ENCODE results near the gene IGSF9. TPM values are rescaled to one million over a fixed set of nuclear protein-coding genes. Genes with fewer than 3 reads are reported as not detected.

The IGSF9 gene
- total RNA-seq, 2 experiments from 2014 or later, result not detected

DNA sequence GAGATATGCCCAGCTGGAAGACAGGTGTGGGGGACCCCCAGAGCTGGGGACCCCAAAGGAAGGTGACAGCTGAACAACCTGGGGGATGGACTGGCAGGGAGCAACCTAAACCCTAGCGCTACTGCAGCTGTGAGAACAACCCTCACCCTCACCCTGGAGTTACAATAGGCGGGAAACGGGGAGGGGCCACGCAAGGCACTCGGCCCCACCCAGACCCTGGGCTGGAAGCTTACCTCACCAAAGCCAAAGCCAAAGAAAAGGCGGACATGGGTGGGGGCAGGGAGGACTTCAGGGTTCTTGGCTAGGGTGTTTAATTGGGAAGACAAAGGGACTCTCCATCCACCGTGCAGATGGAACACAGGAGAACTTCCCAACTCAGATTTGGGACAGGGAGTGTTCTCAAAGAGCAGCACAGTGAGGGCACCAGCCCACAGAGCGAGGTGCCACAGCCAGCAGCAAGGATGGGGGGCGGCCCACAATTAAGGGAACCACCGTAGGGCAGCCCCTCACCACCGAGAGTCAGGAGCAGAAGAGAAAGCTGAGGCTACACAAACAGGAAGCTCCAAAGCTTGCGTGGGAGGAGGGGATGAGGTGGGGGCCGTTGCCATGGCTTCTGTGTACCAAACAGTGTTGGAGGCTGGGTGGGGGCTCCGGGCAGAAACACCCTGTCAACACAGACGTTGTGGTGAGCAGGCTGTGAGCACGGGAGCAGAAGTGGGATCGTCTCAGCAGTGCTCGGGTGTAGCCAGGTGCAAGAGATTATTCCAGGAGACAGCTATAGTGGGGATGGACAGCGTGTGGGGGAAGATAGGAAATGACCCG is 22.0 kb downstream of the IGSF9 start:
- H3K4me3 Mint-ChIP-seq, result peak overlapping the region; percentile 90
- POLR2A ChIA-PET, result interaction anchor here (0.8 to 3.8 kb wide), 17 partner anchors 8 to 914 kb away, joined by 3 to 33 read pairs (median 5); partner anchors contain the start of genes IFI16, PIGM and SLAMF8
- peak; percentile 88 for DNase-seq
- no peaks in the 10 kb centered on the region for H3K9me3 Mint-ChIP-seq (ENCODE audit: insufficient read depth)
- H3K36me3 Mint-ChIP-seq (ENCODE audit: low read depth), result peaks cover 56% of the 10 kb centered on the region
- H3K27me3 Mint-ChIP-seq (ENCODE audit: low read depth), result no peaks in the 10 kb centered on the region
- peak; percentile 51 for ATAC-seq
- CTCF ChIA-PET, result interaction anchor here (0.7 to 6.7 kb wide), 11 partner anchors 11 to 156 kb away, joined by 3 to 49 read pairs (median 7); no protein-coding TSS in a partner anchor
- peaks cover 59% of the 10 kb centered on the region for H3K4me1 Mint-ChIP-seq (ENCODE audit: low read depth)
- H3K27ac Mint-ChIP-seq, result peak overlapping the region; percentile 93

DNA sequence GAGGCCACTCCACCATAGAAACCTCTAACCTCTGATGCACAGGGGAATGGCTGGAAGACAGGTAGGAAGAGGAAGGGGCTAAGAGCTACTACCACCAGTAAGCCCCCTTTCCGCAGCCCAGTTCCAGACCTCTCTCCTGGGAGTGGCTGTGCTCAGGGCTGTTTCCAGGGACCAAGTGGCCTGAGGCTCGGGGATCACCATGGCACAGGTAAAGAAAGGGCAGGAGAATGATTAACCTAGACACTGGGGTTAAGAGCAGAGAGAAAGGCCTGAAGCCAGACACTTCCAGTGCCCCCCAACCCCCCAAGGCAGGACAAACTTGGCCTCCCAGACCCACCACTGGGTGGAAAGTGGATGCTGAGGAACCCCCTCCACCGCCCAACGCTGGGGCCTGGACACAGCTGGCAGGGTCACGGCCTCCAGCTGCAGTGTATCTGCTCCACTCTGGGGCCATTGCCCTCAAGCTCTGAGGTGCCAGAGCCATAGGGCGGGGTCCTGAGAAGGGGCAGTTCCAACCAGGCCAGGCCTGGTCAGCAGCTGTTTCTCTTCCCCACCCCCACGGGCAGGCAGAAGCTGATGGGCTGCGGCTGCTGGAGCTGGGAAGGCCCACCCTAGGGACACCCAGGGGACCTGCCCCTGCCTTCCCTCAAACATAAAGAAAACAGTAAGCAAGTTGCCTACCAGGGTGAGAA is 22.8 kb downstream of the IGSF9 start:
- peak overlapping the region; percentile 93 for H3K27ac Mint-ChIP-seq
- H3K9me3 Mint-ChIP-seq (ENCODE audit: insufficient read depth), result no peaks in the 10 kb centered on the region
- H3K4me1 Mint-ChIP-seq (ENCODE audit: low read depth), result peaks cover 67% of the 10 kb centered on the region
- no peaks in the 10 kb centered on the region for H3K27me3 Mint-ChIP-seq (ENCODE audit: low read depth)
- H3K36me3 Mint-ChIP-seq (ENCODE audit: low read depth), result peaks cover 63% of the 10 kb centered on the region
- CTCF ChIA-PET, result interaction anchor here (0.8 to 6.7 kb wide), 11 partner anchors 12 to 157 kb away, joined by 3 to 49 read pairs (median 7); no protein-coding TSS in a partner anchor
- DNase-seq (no peak), ATAC-seq (no peak)
- H3K4me3 Mint-ChIP-seq, result peak overlapping the region; percentile 90
- POLR2A ChIA-PET, result interaction anchor here (0.6 to 3.8 kb wide), 12 partner anchors 8 to 914 kb away, joined by 3 to 33 read pairs (median 6); partner anchors contain the start of genes IFI16, PIGM and SLAMF8

DNA sequence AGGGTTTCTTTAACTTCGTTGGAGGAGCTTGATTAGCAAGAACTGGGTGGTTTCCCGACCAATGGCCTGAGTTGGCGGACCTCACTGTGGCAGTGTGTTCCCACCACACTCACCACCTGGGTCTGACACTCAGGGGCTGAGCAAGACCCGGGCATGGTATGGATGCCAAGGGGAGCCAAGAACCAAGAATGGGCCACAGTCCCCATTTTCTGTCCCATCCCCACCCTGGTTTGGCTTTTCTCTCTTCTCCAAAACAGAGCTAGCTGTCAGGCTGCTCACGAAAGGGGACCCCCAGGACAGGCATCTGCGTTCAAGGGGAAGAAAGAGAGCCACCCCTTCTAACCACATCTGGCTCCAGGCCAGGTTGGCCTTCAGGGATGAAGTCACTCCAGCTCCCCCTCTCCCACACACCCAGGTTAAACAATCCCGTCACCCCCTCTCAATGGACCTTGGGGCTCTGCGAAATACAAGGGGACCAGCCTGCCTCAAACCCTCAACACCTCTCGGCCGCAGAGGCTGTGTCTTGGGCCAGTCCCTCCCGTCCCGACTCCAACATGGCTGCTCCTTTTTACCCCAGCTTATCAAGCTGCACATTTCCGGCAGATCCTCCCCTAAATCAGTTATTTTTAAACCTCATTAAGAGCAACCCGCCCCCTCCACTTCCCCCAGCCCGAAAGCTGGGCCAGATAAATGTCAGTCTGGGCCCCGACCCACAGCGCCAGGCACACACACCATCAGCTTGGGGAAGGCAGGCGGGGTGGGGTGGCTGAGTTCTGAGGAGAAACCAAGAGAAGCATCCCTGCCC is 23.5 kb downstream of the IGSF9 start:
- H3K36me3 Mint-ChIP-seq (ENCODE audit: low read depth), result peaks cover 69% of the 10 kb centered on the region
- no peaks in the 10 kb centered on the region for H3K9me3 Mint-ChIP-seq (ENCODE audit: insufficient read depth)
- H3K4me1 Mint-ChIP-seq (ENCODE audit: low read depth), result peaks cover 72% of the 10 kb centered on the region
- ChIA-PET CTCF (interaction anchor here (0.8 to 6.7 kb wide), 7 partner anchors 24 to 158 kb away, joined by 3 to 49 read pairs (median 9); no protein-coding TSS in a partner anchor), POLR2A (interaction anchor here (0.6 to 3.8 kb wide), 6 partner anchors 8 to 913 kb away, joined by 4 to 33 read pairs (median 9); partner anchors contain the start of genes IFI16 and SLAMF8)
- no peaks in the 10 kb centered on the region for H3K27me3 Mint-ChIP-seq (ENCODE audit: low read depth)
- DNase-seq (no peak), ATAC-seq (no peak)
- peak overlapping the region; percentile 60 for H3K27ac Mint-ChIP-seq
- peak overlapping the region; percentile 90 for H3K4me3 Mint-ChIP-seq

DNA sequence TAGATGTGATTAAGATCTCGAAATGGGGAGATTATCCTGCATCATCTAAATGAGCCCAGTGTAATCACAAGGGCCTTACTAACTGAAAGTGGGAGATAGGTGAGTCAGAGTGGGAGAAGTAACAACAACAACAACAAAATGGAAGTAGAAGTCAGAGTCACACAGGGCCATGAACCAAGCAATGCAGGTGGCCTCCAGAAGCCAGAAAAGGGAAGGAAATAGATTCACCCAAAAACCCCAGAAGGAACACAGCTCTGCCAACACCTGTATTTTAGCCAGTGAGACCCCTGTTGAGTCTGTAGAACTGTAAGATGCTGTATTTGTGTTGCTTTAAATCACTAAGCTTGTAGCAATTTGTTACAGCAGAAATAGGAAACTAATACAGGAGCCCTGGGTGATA is 24.2 kb downstream of the IGSF9 start:
- Mint-ChIP-seq H3K27ac (peak overlapping the region; percentile 60), H3K4me3 (peak overlapping the region; percentile 90), H3K4me1 (ENCODE audit: low read depth) (peaks cover 72% of the 10 kb centered on the region), H3K27me3 (ENCODE audit: low read depth) (no peaks in the 10 kb centered on the region), H3K9me3 (ENCODE audit: insufficient read depth) (no peaks in the 10 kb centered on the region), H3K36me3 (ENCODE audit: low read depth) (peaks cover 74% of the 10 kb centered on the region)
- no peak for ATAC-seq
- CTCF ChIA-PET, result interaction anchor here (1.9 to 5.8 kb wide), 2 partner anchors 28 to 87 kb away, joined by 8 to 47 read pairs; no protein-coding TSS in a partner anchor
- POLR2A ChIA-PET, result no interaction called here
- no peak for DNase-seq

DNA sequence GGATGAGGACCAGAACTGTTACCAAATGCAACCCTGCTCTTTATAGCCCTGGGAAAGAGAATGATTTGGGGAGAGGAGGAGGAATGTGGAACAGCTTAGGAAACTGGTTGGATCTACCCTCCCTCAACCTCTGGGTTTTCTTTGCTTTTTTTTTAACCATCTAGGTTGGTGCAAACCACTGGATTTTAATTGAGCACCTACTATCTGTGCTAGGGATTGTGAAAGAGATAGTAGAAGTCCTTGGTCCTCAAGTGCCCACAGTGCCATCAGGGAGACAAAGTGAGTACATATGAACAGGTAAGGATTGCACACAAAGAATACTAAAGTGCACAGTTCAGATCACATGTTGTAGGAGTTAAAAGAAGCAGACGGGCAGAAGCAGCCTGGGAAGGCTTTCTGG is 24.8 kb downstream of the IGSF9 start:
- Mint-ChIP-seq H3K9me3 (ENCODE audit: insufficient read depth) (no peaks in the 10 kb centered on the region), H3K36me3 (ENCODE audit: low read depth) (peaks cover 79% of the 10 kb centered on the region), H3K27ac (peak overlapping the region; percentile 60), H3K27me3 (ENCODE audit: low read depth) (no peaks in the 10 kb centered on the region), H3K4me1 (ENCODE audit: low read depth) (peaks cover 67% of the 10 kb centered on the region), H3K4me3 (peak overlapping the region; percentile 2)
- DNase-seq (no peak), ATAC-seq (no peak)
- ChIA-PET CTCF (interaction anchor here (1.9 kb wide), 1 partner anchor 28 kb away, joined by 8 read pairs; no protein-coding TSS in a partner anchor), POLR2A (interaction anchor here (1.7 kb wide), 1 partner anchor 13 kb away, joined by 4 read pairs; no protein-coding TSS in a partner anchor)

DNA sequence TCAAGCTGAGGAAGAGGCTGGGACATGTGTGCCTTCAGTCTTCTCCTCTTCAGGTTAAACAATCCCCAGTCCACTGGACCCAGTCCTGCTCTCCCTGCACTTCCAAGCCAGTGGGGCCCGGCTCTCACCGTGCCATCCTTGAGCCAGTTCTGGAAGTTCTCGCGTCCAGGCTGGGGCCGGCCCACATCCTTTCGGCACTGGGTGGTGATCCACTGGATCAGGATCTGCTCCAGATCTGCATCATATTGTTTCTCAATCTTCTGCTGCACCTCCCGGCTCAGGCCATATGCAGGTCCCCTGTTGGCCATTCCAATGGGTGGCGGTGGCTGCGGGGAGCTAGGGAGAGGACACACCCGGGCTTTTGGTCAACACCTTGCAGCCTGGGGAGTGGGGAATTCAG is 25.2 kb downstream of the IGSF9 start:
- CTCF ChIA-PET, result interaction anchor here (1.9 kb wide), 1 partner anchor 27 kb away, joined by 8 read pairs; no protein-coding TSS in a partner anchor

DNA sequence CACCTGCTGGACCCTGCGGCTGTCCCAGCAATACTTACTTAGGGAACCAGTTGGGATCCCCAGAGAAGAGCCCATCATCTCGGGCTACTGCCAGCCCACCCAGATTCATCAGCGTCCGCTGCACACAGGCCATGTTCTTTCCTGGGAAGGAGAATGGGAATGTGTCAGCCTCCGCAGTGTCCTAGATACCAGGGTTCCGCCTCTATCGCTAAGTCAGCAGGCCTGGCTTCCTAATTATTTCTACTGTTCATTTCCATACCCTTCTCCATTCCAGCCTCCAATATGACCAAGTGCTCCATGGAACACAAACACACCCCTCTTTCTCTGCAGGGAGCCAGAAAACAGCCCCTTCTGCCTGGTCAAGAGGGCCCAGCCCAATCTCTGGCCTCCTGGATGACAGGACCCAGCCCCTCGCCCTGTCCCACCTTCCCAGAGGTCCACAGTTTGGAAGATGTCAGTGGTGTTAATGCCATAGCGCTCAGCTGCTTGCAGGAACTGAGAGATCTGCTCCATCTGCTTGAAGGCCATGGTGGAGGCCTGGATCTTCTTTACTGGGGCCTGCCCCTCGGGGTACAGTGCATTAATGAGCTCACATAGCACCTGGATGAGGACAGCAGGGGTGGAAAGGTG is 26.1 kb downstream of the IGSF9 start:
- ChIA-PET POLR2A (interaction anchor here (0.9 to 1.7 kb wide), 2 partner anchors 12 to 22 kb away, joined by 4 read pairs; no protein-coding TSS in a partner anchor), CTCF (interaction anchor here (0.8 to 1.9 kb wide), 2 partner anchors 26 to 88 kb away, joined by 3 to 8 read pairs; no protein-coding TSS in a partner anchor)
- Mint-ChIP-seq H3K27ac (peak overlapping the region; percentile 15), H3K36me3 (ENCODE audit: low read depth) (peaks cover 88% of the 10 kb centered on the region), H3K4me3 (no peak overlapping the region), H3K9me3 (ENCODE audit: insufficient read depth) (no peaks in the 10 kb centered on the region), H3K27me3 (ENCODE audit: low read depth) (no peaks in the 10 kb centered on the region), H3K4me1 (ENCODE audit: low read depth) (peaks cover 75% of the 10 kb centered on the region)
- no peak for ATAC-seq
- no peak for DNase-seq

More for the DNA sequence above, 25.2 kb downstream of the IGSF9 start:
- DNase-seq (no peak), ATAC-seq (no peak)
- Mint-ChIP-seq H3K4me1 (ENCODE audit: low read depth) (peaks cover 71% of the 10 kb centered on the region), H3K36me3 (ENCODE audit: low read depth) (peaks cover 82% of the 10 kb centered on the region), H3K27ac (peak overlapping the region; percentile 60), H3K4me3 (no peak overlapping the region), H3K27me3 (ENCODE audit: low read depth) (no peaks in the 10 kb centered on the region), H3K9me3 (ENCODE audit: insufficient read depth) (no peaks in the 10 kb centered on the region)
- POLR2A ChIA-PET, result interaction anchor here (0.9 to 1.7 kb wide), 2 partner anchors 13 to 21 kb away, joined by 4 read pairs; no protein-coding TSS in a partner anchor

DNA sequence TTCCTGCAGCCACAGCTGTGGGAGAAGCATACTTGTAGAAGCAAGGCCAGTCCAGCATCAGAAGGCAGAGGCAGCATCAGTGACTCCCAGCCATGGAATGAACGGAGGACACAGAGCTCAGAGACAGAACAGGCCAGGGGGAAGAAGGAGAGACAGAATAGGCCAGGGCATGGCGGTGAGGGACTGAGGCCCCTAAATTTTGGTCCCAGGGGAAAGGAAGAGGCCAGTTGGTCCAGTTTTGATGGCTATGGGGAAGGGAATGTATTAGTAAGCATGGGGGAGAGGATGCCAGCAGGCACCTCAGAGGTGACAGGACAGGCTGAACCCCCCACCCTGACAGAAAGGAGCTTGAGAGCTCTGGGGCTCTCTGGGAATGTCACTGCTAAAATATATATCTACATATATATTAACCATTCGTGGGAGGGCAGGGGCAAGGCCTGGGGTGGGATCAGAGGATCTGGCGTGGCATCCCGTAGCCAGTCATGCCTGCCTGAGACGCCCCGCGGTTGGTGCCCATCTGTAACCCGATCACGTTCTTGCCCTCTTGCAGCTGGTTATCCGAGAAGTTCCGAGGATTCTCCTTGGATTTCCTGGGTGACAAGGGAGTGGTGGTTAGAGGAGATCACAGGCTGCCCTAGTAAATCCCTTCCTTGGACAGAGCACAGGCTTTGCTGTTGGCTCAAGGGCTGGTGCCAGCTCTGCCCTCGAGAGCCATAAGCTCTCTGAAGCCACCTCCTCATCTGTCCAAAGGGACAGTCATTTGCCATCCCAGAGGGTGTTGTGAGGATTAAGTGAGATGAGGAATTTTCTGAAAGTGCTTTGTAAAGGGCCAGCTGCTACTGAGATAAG is 26.8 kb downstream of the IGSF9 start:
- Mint-ChIP-seq H3K4me1 (ENCODE audit: low read depth) (peaks cover 79% of the 10 kb centered on the region), H3K27me3 (ENCODE audit: low read depth) (no peaks in the 10 kb centered on the region), H3K9me3 (ENCODE audit: insufficient read depth) (no peaks in the 10 kb centered on the region), H3K27ac (peak overlapping the region; percentile 9), H3K4me3 (no peak overlapping the region), H3K36me3 (ENCODE audit: low read depth) (peaks cover 83% of the 10 kb centered on the region)
- CTCF ChIA-PET, result interaction anchor here (1.3 kb wide), 1 partner anchor 26 kb away, joined by 3 read pairs; no protein-coding TSS in a partner anchor
- no peak for DNase-seq
- POLR2A ChIA-PET, result interaction anchor here (1.7 kb wide), 1 partner anchor 11 kb away, joined by 4 read pairs; no protein-coding TSS in a partner anchor
- no peak for ATAC-seq

DNA sequence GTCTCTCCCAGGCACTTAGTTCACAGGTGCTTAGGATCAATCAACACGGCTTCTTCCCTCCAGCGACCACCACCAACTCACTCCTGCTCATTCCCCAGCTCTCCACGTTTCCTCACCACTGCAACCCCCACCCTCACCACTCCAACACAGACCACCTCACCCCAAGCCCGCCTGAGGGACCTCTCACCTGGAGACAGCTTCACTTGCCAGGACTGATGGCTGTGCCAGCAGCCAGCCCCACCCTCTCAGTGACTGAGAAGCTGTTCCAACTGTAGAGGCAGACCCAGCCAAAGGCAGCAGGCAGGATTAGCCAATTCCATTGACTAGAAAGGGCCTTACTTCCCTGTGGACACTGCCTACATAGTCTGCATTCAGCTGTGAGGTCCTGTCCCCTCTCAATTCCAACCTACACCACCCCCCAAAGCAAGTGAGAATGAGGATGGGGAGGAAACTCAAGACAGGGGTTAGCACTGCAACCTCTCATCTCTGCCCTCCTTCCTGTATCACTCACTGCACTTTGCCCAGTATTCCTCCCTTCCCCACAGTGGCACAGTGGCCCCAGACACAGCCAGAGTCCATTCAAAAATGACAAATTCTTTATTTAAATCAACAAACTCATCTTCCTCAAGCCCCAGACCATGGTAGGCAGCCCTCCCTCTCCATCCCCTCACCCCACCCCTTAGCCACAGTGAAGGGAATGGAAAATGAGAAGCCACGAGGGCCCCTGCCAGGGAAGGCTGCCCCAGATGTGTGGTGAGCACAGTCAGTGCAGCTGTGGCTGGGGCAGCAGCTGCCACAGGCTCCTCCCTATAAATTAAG is 27.7 kb downstream of the IGSF9 start:
- H3K27me3 Mint-ChIP-seq (ENCODE audit: low read depth), result no peaks in the 10 kb centered on the region
- H3K27ac Mint-ChIP-seq, result peak overlapping the region; percentile 20
- H3K4me1 Mint-ChIP-seq (ENCODE audit: low read depth), result peaks cover 81% of the 10 kb centered on the region
- CTCF ChIA-PET, result interaction anchor here (1.2 to 1.3 kb wide), 2 partner anchors 25 to 90 kb away, joined by 3 read pairs; no protein-coding TSS in a partner anchor
- H3K9me3 Mint-ChIP-seq (ENCODE audit: insufficient read depth), result no peaks in the 10 kb centered on the region
- peak; percentile 14 for ATAC-seq
- no peak overlapping the region for H3K4me3 Mint-ChIP-seq
- H3K36me3 Mint-ChIP-seq (ENCODE audit: low read depth), result peaks cover 81% of the 10 kb centered on the region
- DNase-seq, result no peak
- POLR2A ChIA-PET, result no interaction called here
